ENCODE results near the gene BCL7A.

DNA sequence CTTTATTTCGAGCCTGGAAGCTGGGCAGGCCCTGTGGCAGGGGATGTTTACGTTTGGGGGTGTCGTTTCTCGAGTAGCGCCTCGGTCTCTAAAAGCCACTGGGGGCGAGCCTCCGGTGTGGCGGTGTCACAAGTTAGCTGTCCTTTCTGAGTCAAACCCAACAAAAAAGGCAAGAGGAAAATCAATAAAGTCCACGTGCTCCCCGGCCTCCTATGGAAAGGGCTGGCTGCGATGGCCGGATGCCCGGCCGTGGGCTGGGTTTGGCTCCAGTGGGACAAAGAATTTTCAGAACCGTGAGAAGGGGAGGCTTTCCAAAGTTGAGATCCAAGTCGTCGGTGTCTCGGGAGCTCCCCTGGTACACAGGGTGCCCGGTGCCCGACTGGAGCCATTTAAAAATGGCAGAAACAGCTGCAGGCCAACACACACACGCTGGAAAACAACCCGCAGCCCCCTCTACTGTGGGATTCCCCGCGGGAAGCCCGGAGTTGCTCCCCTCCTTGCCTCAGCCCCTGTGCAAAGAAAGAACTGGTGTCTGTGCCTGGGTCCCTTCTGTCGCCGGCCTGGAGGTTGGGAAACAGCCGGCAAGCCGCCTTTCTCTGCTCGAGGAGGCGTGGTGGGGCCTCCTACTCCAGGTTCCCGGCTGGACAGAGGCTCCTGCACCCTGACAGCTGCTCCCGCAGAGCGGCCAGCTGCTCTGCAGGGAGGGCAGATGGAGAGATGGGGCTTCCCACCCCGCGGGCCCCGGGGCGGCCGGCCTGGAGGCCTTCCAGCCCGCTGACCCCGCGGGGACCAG is 1.9 kb downstream of the BCL7A start:
- TF ChIP-seq CTCF (conservative IDR thresholded peaks at IDR 0.05 in 1 of 2, IDR thresholded peaks at IDR 0.05 in 1 of 2; ENCODE audit: extremely low read depth in 1 of 2, insufficient read depth in 1 of 2, low read depth in 1 of 2, low read length in 2 of 2): no peak
- TF ChIP-seq EZH2 (IDR thresholded peaks at IDR 0.05; ENCODE audit: borderline replicate concordance, low read length): no peak

Measured in mammary epithelial cell (primary cell).